Upper lobe of right lung (tissue), 1 donor: ENCODE results near the gene CELSR1. TPM values are rescaled to one million over a fixed set of nuclear protein-coding genes. Genes with fewer than 3 reads are reported as not detected.
A peak's percentile ranks its signal among the peaks of the same experiment; 100 is the strongest.

ENCODE experiments used
- ATAC-seq: fragments of 200-7000 bp; cut with Tn5 transposase; one replicate; pipeline ENCODE4 v1.9.1; 2020; ENCODE audit warnings: mild to moderate bottlenecking, moderate library complexity
- DNase-seq: peaks from one replicate; pipeline ENCODE4 v3.0.0-alpha.2; 2020
- H3K27ac ChIP-seq: fragments of 200-600 bp; one replicate; pipeline ENCODE4 v1.8.0; 2022
- H3K27me3 ChIP-seq: fragments of 200-600 bp; one replicate; pipeline ENCODE4 v1.8.0; 2022; ENCODE audit warnings: mild to moderate bottlenecking
- H3K36me3 ChIP-seq: fragments of 200-600 bp; one replicate; pipeline ENCODE4 v1.8.0; 2022
- H3K4me1 ChIP-seq: fragments of 200-600 bp; one replicate; pipeline ENCODE4 v1.8.0; 2022
- H3K4me3 ChIP-seq: fragments of 200-600 bp; one replicate; pipeline ENCODE4 v1.8.0; 2022; ENCODE audit warnings: mild to moderate bottlenecking
- H3K9me3 ChIP-seq: fragments of 200-600 bp; one replicate; pipeline ENCODE4 v1.8.0; 2022
- CTCF ChIP-seq: fragments of 200-600 bp; IDR thresholded peaks from one replicate; pipeline ENCODE4 v1.8.0; 2022; ENCODE audit warnings: antibody characterized with exemption
- intact Hi-C: fragments of 100-400 bp; cut with DNase I; formaldehyde crosslinking; loops from one replicate; pipeline ENCODE4 v1.11.0; 2022
- total RNA-seq: library from RNA; stranded (reverse); fragmentation: NEBNext Ultra II Directional; extraction: Animal tissue kit (Norgen Biotek cat#: 25700); gene quantifications from one replicate; pipeline ENCODE4 v1.2.1, GENCODE V29; 2021
- donor health status: DM: no; HTN: yes; CAD: no; lungs with severe emphysema.

CELSR1 gene
- total RNA-seq, 1 donor from 2014 or later: 53.5 TPM

DNA sequence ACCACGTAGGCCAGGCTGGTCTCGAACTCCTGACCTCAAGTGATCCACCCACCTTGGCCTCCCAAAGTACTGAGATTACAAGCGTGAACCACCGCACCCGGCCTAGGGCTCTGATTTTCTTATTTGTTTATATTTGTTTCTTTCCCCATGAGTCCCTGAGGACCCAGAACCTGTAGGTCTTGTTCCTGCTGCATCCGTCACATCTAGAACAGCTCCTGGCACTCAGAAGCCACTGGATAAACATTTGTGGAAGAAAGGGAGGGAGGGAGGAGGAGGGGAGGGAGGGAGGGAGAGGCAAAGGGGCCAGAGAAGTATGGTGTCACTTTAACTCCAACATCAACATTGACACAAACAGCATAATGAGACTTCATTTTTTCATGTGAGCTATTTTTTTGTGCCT, 67.7 kb downstream of the CELSR1 start:
- intact Hi-C loops: no loop called here
- ATAC-seq: peak; percentile 25
- no peak overlapping the region for H3K4me3 ChIP-seq

GRCh38 chr22:46467006-46467405, 70.4 kb downstream of the CELSR1 start:
- Histone ChIP-seq H3K9me3 (no peaks in the 10 kb centered on the region), H3K27me3 (no peaks in the 10 kb centered on the region), H3K36me3 (no peaks in the 10 kb centered on the region), H3K27ac (no peak overlapping the region), H3K4me1 (peaks cover 14% of the 10 kb centered on the region), H3K4me3 (no peak overlapping the region)
- no peak for ATAC-seq
- DNase-seq: no peak
- no peak for TF ChIP-seq CTCF
- intact Hi-C loops: no loop called here

More for the DNA sequence above, 67.7 kb downstream of the CELSR1 start:
- Histone ChIP-seq H3K27me3 (no peaks in the 10 kb centered on the region), H3K36me3 (no peaks in the 10 kb centered on the region), H3K9me3 (no peaks in the 10 kb centered on the region), H3K4me1 (peaks cover 14% of the 10 kb centered on the region), H3K27ac (no peak overlapping the region)
- TF ChIP-seq CTCF: no peak
- no peak for DNase-seq

DNA sequence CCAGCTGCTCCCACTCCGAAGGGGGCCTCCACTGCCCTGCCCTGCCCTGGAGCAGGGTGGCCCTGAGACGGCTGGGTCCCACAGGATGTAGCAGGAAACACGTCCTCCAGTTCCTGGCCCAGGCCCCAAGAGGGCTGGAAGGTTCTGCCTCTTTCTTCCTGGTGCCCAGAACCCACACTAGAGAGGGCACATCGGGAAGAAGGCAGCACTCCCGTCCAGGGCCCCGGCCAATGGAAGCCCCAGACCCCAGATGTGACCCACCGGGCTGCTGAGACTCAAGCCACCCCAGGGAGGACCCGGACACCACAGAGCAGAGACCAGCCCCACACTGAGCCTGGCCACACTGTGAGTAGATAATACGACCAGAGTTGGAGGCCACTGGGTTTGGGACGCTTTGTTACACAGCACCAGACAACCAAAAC, 71.2 kb downstream of the CELSR1 start:
- no peak overlapping the region for H3K4me3 ChIP-seq
- TF ChIP-seq CTCF: no peak
- peak; percentile 42 for ATAC-seq
- no peaks in the 10 kb centered on the region for H3K36me3 ChIP-seq
- H3K27me3 ChIP-seq: no peaks in the 10 kb centered on the region
- intact Hi-C loops: no loop called here
- peak; percentile 70 for DNase-seq
- no peaks in the 10 kb centered on the region for H3K9me3 ChIP-seq
- H3K27ac ChIP-seq: peak overlapping the region; percentile 6
- peaks cover 14% of the 10 kb centered on the region for H3K4me1 ChIP-seq

- Histone ChIP-seq H3K4me3 (no peak overlapping the region), H3K36me3 (no peaks in the 10 kb centered on the region), H3K4me1 (peaks cover 14% of the 10 kb centered on the region), H3K9me3 (no peaks in the 10 kb centered on the region), H3K27me3 (no peaks in the 10 kb centered on the region), H3K27ac (peak overlapping the region; percentile 17)
- DNase-seq (peak; percentile 77), ATAC-seq (peak; percentile 78)
- intact Hi-C loops: no loop called here
- TF ChIP-seq CTCF: no peak
Observed at GRCh38 chr22:46465793-46466192, 71.6 kb downstream of the CELSR1 start.

GRCh38 chr22:46465345-46465720, 72.1 kb downstream of the CELSR1 start:
- TF ChIP-seq CTCF: no peak
- intact Hi-C loops: no loop called here

More at GRCh38 chr22:46465345-46465720, 72.1 kb downstream of the CELSR1 start:
- H3K9me3 ChIP-seq: no peaks in the 10 kb centered on the region
- ATAC-seq (peak; percentile 48), DNase-seq (peak; percentile 80)
- H3K27me3 ChIP-seq: no peaks in the 10 kb centered on the region
- peaks cover 14% of the 10 kb centered on the region for H3K4me1 ChIP-seq
- no peaks in the 10 kb centered on the region for H3K36me3 ChIP-seq
- no peak overlapping the region for H3K4me3 ChIP-seq
- peak overlapping the region; percentile 17 for H3K27ac ChIP-seq
